HT-29 (cell line): ENCODE data around the gene HDLBP. TPM values are rescaled to one million over a fixed set of nuclear protein-coding genes. Genes with fewer than 3 reads are reported as not detected.

ENCODE experiments used
- DNase-seq: peaks from one replicate; pipeline ENCODE4 v3.0.0-alpha.2; 2015; ENCODE audit warnings: low spot score
- total RNA-seq: library from RNA; depleted of rRNA; stranded (reverse); fragments of >200 nt; shearing (Covaris generic); gene quantifications from 2 replicates; pipeline ENCODE4 v1.2.3, GENCODE V29; 2014

The HDLBP gene
- total RNA-seq, 1 experiment from 2014 or later = 461 TPM

DNA sequence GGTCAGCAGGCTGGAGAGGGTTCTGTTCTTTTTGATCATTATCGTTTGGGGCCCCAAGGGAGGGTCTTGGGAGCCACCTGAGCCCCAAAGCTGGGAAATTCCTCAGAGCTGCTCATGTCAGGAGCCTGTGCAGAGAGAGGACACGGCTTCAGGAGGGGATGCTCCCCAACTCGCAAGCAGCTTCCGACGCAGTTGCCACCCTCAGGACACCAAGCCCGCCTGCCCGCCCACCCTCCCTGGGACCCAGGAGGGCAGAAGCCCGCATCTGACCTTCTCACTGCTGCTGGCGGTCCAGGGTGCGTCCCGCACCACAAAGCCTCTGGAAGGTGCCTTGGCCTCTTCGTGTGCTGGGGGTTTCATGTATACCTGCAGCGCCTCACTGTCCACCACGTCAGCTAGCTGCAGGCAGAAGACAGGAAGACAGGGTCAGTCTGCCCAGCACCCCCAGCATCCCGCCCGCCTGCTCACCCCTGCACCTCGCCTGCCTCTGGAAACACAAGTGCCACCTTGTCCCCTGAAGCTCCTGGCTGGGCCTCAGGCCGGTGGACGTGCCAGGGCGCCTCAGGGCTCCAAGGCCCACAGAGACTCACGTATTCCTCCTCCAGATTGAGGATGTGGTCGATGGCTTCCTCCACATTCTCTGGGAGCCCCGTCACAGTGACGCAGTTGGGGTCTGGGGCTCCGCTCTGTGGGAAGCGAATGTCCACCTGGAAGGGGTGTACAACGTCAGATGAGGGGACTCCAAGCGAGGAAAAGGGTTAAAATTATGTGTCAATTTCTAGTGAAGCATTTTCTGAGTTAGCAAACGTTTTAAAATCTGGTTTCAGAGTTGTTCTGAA, 85.7 kb downstream of the HDLBP start:
- no peak for DNase-seq

GRCh38 chr2:241228860-241229516, 86.5 kb downstream of the HDLBP start:
- DNase-seq = no peak

DNA sequence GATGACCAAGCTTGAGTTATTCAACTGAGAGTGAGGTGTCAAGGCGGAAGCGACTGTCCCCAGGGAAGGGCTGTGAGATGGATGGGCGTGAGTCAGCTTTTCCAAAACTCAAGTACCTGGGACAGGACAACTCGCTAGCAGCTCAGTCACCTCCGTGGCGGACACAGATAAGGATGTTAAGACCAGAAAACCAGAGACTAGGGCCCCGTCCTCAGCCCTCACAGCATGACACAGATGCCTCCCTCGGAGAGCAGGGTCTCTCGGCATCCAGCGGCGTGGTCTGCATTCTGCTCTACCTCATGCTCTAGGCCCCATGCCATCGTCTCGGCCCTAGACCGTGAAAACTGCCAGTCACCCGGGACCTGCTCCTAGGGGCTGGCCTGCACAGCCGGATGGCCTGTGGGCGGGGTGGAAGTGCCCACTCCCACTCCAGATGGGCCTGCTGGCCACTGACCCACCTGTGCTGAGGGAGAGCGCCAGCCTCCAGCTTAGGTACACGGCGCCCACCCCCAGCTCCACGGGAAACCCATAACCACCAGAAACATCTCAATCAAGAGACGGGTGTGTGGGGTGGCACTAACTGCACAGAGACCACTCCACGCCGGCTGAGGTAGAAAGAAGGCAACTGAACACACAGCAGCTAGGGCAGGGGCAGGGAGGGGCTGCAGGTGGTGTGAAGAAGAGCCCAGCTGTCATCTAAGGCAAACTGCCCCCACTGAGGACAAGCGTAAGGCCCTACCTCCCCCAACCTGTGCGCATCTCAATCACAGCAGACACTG, 87.2 kb downstream of the HDLBP start:
- no peak for DNase-seq

DNA sequence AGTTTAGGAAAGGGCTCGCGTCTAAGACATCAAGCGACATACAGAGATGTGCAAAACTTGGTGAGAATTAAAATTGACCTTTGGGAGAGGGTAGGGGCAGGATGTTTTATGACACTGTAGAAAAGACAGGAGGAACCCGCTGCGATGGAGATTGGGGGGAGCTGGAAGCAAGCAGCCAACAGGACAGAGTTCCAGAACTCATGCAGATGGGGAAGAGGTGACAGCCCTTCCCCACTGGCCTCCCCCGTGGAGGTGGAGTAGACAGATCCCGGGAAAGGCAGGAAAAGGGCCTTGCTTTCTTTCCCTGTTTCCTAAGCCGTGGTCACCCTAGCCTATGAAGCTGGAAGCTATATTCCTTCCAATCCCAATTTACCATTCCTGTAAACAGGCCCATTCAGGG, 87.9 kb downstream of the HDLBP start:
- no peak for DNase-seq

DNA sequence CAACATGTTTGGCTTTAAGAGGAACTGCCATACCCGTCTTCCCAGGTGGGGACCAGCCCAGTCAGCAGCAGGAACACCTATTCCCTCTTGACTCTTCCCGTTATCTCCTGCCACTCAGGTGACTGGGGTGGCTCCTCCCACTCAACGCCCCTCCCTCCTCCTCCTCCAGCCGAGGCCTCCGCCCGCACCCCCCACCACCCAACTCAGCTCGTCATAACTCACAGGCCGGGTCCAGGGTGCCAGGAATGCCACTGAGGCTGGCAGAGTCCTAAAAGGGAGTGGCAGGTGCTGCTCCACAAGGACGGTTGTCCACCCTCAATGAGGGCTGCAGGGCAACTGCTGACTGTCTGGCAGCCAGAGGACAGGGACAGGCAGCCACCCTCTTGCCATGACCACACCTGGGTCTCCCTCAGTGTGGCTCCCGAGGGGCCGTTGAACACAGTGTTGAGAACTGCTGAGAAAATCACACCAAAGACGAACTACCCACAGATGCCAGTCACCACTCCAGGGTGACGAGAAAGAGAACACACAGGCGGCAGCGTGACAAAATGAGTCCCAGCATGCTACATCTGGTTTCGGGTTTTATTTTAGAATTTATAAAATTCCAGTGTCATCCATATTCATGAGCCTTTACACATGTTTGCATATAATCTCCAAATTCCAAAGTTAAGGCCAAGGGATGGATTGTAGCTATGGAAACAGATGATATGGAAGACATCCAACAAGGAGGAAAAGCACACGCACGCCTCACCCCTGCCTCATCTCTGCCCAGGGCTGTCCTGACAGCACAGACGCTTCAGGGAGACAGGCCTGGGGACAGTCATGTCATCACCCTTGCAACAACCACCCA, 88.5 kb downstream of the HDLBP start:
- DNase-seq = no peak

- DNase-seq = no peak
These were observed 89.5 kb downstream of the HDLBP start for GRCh38 chr2:241225983-241226382.

GRCh38 chr2:241225545-241225944, 89.9 kb downstream of the HDLBP start:
- DNase-seq = no peak

DNA sequence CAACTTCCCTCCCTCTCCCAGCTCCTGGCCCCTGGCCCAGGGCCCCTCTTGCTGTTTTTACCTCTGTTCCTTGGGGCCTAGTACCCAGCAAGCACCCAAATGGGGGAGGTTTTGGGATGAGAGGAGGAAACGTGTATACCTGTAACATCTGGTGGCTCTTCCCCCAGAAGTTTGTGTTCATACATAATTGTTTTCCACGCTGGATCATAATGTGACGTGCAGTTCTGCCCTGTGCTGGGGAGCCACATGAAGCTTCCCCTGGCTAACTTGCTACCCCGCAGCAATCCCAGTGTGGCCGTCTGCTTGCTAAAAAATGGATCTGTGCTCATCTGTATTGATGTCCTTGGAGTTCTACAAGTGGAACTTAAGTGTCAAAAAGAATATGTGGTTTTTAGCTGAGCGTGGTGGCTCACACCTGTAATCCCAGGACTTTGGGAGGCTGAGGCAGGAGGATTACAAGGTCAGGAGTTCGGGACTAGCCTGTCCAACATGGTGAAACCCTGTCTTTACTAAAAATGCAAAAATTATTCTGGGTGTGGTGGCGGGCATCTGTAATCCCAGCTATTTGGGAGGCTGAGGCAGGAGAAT, 90.5 kb downstream of the HDLBP start:
- DNase-seq = no peak

- no peak for DNase-seq
These were observed 91.2 kb downstream of the HDLBP start for GRCh38 chr2:241224018-241224850.

- no peak for DNase-seq
These were observed 92.1 kb downstream of the HDLBP start for GRCh38 chr2:241223211-241224017.

- no peak for DNase-seq
These were observed 95.6 kb downstream of the HDLBP start for GRCh38 chr2:241219856-241220356.

- DNase-seq = peak; percentile 50
These were observed 96.5 kb downstream of the HDLBP start for GRCh38 chr2:241219030-241219382.

GRCh38 chr2:241218131-241219029, 97.1 kb downstream of the HDLBP start:
- no peak for DNase-seq

DNA sequence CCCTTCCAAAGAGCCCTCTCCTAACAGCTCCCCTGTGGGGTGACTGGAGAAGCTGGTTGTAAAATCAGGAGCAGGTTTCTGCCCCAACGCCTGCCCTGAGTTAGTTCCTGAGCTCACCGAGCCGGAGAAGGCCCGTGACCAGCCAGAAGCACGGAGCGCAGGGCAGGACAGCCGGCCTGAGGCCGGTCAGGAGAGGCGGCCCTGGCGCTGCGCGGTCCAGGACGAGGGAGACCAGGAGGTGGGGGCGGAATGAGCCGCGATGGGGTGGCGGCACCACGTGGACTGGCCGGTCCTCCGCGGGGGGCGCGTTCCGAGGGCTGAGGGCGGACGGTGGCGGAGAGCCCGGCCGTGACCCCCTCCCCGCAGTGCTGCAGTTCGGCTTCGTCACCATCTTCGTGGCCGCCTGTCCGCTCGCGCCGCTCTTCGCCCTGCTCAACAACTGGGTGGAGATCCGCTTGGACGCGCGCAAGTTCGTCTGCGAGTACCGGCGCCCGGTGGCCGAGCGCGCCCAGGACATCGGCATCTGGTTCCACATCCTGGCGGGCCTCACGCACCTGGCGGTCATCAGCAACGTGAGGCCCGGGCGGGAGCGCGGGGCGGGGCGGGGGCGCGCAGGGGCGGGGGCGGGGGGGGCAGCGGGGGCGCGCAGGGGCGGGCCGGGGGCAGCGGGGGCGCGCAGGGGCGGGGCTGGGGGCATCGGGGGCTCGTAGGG, 98.0 kb downstream of the HDLBP start:
- peak; percentile 76 for DNase-seq

DNA sequence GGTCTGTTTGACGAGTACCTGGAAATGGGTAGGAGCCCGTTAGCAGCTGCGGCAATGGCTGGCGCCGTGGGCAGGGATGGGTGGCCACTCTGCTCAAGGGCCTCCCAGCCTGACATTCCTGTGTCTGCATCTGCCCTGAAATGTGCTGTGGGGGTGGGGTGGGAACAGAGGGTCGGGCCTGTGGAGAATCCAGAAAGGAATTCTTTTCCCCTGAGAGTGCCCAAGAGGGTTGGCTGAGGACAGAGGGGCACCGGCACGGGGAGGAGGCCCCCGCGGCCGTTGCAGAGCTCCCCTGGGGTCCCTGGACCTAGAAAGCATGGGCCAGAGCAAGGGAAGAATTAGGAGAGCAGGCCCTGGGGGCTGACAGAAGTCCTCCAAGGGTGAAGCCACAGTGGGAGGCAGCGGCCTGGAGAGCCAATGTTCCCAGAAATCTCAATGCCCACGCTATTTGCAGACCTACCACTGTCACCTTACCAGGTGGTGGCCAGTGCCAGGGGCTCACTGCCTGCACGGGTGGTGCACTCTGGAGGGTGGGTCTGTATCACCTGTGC, 99.2 kb downstream of the HDLBP start:
- DNase-seq = no peak

DNA sequence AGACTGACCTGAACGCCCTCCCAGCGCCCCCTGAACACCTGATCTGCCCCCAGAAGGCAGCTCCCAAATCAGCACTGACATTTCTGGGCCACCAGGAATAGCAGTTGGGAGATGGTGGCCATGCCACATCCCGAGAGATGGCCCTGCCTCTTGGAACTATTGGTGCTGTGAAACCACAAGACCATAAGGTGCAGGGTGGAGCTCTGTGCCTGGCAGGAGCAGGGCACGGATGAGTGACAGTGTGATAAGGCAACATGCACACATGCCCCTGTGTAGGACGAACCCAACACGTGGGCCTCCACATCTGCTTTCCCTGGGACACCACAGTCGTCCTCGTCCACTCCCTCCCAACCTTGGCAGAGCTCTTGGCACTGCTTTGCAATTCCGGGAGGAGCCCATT, 100.1 kb downstream of the HDLBP start:
- peak; percentile 36 for DNase-seq

- DNase-seq = no peak
These were observed 100.7 kb downstream of the HDLBP start for GRCh38 chr2:241214766-241215165.
